Stimulated activated CD4-positive, alpha-beta T cell treated with anti-CD3 and anti-CD28 coated beads, Interleukin-4, amount 100 ng/mL, for 4 hours (primary cell): ENCODE data around the gene DISP2.

Experiments
- DNase-seq, 2 experiments: peaks; one replicate each; pipeline ENCODE4 v3.0.0-alpha.2; 2020

The DISP2 gene

GRCh38 chr15:40392986-40393948 lies 35.2 kb downstream of the DISP2 start:
- no peak for DNase-seq

GRCh38 chr15:40397688-40398412 lies 39.8 kb downstream of the DISP2 start:
- no peak for DNase-seq

- DNase-seq = no peak
Measured at GRCh38 chr15:40398413-40398873, 40.4 kb downstream of the DISP2 start.

GRCh38 chr15:40399370-40399769 lies 41.4 kb downstream of the DISP2 start:
- DNase-seq = no peak

GRCh38 chr15:40405501-40406381 lies 47.7 kb downstream of the DISP2 start, which contains the start of gene IVD:
Gene IVD (plus strand): TSS chr15:40405795. CDS start chr15:40405828, 33 bp downstream.
- peak; percentile 83 to 86 for DNase-seq

GRCh38 chr15:40407330-40407990 lies 49.4 kb downstream of the DISP2 start:
- no peak for DNase-seq

- no peak for DNase-seq
Measured at GRCh38 chr15:40409366-40409765, 51.3 kb downstream of the DISP2 start.

GRCh38 chr15:40410476-40410875 lies 52.5 kb downstream of the DISP2 start:
- no peak for DNase-seq

GRCh38 chr15:40412095-40412759 lies 54.2 kb downstream of the DISP2 start:
- no peak for DNase-seq

- DNase-seq = no peak
Measured at GRCh38 chr15:40413036-40413435, 55.0 kb downstream of the DISP2 start.

GRCh38 chr15:40414816-40415215 lies 56.8 kb downstream of the DISP2 start:
- DNase-seq = no peak

GRCh38 chr15:40415226-40415625 lies 57.2 kb downstream of the DISP2 start:
- no peak for DNase-seq

GRCh38 chr15:40416056-40416455 lies 58.0 kb downstream of the DISP2 start:
- no peak for DNase-seq

- no peak for DNase-seq
Measured at GRCh38 chr15:40418126-40418525, 60.1 kb downstream of the DISP2 start.

- no peak for DNase-seq
Measured at GRCh38 chr15:40420071-40420713, 62.2 kb downstream of the DISP2 start.

GRCh38 chr15:40420793-40421192 lies 62.8 kb downstream of the DISP2 start:
- DNase-seq = no peak

GRCh38 chr15:40421246-40422157 lies 63.5 kb downstream of the DISP2 start:
- DNase-seq = peak; percentile 69 to 85

- no peak for DNase-seq
Measured at GRCh38 chr15:40424483-40425115, 66.6 kb downstream of the DISP2 start.

- no peak for DNase-seq
Measured at GRCh38 chr15:40425681-40426080, 67.7 kb downstream of the DISP2 start.
